Endothelial cell (in vitro differentiated cells): ENCODE measurements around the gene DHRS1. TPM values are rescaled to one million over a fixed set of nuclear protein-coding genes. Genes with fewer than 3 reads are reported as not detected.

Experiments used
- DNase-seq: peaks from one replicate; pipeline ENCODE4 v3.0.0; 2021; ENCODE audit warnings: low spot score
- H3K27ac Mint-ChIP-seq: one replicate; pipeline ENCODE4 v1.8.0; 2021; ENCODE audit warnings: mixed read lengths, inconsistent platforms; ENCODE audit not compliant: unreplicated experiment
- H3K27me3 Mint-ChIP-seq: one replicate; pipeline ENCODE4 v1.8.0; 2021; ENCODE audit warnings: mild to moderate bottlenecking, moderate library complexity, mixed read lengths, inconsistent platforms; ENCODE audit not compliant: unreplicated experiment
- H3K36me3 Mint-ChIP-seq: one replicate; pipeline ENCODE4 v1.8.0; 2021; ENCODE audit warnings: mild to moderate bottlenecking, low read depth, mixed read lengths, inconsistent platforms; ENCODE audit not compliant: unreplicated experiment
- H3K4me1 Mint-ChIP-seq: one replicate; pipeline ENCODE4 v1.8.0; 2021; ENCODE audit warnings: mild to moderate bottlenecking, mixed read lengths, inconsistent platforms; ENCODE audit not compliant: unreplicated experiment
- H3K4me3 Mint-ChIP-seq: one replicate; pipeline ENCODE4 v1.8.0; 2021; ENCODE audit warnings: mild to moderate bottlenecking, mixed read lengths, inconsistent platforms; ENCODE audit not compliant: unreplicated experiment
- H3K9me3 Mint-ChIP-seq: one replicate; pipeline ENCODE4 v1.8.0; 2021; ENCODE audit warnings: mixed read lengths, inconsistent platforms; ENCODE audit not compliant: unreplicated experiment
- total RNA-seq: library from RNA; stranded (reverse); fragmentation: NEBNext Ultra II Directional; extraction: Animal tissue kit (Norgen Biotek cat#: 25700); gene quantifications from one replicate; pipeline ENCODE4 v1.2.1, GENCODE V29; 2021; ENCODE audit not compliant: unreplicated experiment
- TF ChIP-seq, protein P1 (sequence below): fragments of 200-600 bp; sonication (generic); IDR thresholded peaks from one replicate; pipeline ENCODE4 v1.5.0; 2021; ENCODE audit warnings: antibody characterized with exemption; ENCODE audit not compliant: unreplicated experiment

DHRS1 gene
- total RNA-seq, 1 donor from 2014 or later = 17.7 TPM

DNA sequence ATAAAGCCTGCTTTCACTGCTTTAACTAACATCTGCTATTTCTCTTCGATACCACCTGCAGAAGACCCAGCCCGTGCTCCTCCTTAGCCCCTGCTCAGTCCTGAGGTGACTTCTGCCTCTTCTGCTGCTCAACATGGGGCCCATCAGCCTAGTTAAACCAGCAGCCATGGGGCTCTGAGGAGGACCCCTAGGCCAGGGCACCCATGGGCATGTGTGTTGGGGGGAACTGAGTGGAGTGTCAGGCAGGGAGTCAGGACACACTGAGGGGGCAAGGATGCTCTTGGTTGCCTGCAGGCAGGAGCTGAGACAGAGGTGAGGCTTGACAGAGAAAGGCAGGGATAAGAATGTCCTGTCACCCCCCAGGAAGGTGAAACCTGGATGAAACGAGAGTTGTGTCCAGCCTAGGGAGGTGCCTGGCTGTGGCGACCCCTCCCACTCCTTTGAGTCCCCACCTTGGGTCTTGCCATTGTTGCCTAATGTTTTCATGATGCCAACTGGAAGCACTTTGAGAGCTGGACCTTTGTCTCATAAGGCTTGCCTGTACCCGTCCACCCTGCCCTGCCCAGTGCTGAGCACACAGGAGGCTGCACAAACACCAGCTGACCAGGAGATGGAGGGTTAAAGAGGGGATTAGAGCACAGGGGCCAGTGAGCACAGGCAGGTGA lies 15.7 kb downstream of the DHRS1 start:
- no peak overlapping the region for H3K4me3 Mint-ChIP-seq
- H3K27ac Mint-ChIP-seq = no peak overlapping the region
- TF ChIP-seq, protein P1, sequence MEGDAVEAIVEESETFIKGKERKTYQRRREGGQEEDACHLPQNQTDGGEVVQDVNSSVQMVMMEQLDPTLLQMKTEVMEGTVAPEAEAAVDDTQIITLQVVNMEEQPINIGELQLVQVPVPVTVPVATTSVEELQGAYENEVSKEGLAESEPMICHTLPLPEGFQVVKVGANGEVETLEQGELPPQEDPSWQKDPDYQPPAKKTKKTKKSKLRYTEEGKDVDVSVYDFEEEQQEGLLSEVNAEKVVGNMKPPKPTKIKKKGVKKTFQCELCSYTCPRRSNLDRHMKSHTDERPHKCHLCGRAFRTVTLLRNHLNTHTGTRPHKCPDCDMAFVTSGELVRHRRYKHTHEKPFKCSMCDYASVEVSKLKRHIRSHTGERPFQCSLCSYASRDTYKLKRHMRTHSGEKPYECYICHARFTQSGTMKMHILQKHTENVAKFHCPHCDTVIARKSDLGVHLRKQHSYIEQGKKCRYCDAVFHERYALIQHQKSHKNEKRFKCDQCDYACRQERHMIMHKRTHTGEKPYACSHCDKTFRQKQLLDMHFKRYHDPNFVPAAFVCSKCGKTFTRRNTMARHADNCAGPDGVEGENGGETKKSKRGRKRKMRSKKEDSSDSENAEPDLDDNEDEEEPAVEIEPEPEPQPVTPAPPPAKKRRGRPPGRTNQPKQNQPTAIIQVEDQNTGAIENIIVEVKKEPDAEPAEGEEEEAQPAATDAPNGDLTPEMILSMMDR = no peak

DNA sequence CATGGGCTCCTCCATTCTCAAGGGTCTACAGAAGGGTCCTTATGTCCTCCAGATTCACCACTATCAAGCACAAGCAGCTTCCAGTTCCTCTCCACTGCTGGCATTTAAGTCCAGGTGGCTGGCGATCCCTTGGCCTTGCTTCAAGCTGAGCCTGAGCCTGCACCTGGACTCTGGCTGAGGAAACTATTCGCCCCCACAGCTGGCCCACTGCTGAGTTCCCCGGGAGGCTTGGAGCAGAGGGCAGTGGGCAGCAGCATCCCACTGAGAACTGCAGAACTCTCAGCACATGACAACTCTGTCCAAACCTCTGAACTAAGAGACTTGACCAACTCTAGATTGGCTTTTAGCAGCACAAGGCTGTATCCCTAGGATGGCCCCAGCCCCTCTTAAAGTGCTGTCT lies 16.8 kb downstream of the DHRS1 start:
- Mint-ChIP-seq H3K4me3 (no peak overlapping the region), H3K4me1 (peaks cover 6% of the 10 kb centered on the region), H3K9me3 (no peaks in the 10 kb centered on the region), H3K36me3 (peaks cover 3% of the 10 kb centered on the region), H3K27me3 (peaks cover 19% of the 10 kb centered on the region), H3K27ac (no peak overlapping the region)
- TF ChIP-seq, protein P1 = no peak
- no peak for DNase-seq

More for the DNA sequence above, 15.7 kb downstream of the DHRS1 start:
- Mint-ChIP-seq H3K36me3 (peaks cover 3% of the 10 kb centered on the region), H3K4me1 (no peaks in the 10 kb centered on the region), H3K27me3 (peaks cover 18% of the 10 kb centered on the region), H3K9me3 (no peaks in the 10 kb centered on the region)
- DNase-seq = no peak

DNA sequence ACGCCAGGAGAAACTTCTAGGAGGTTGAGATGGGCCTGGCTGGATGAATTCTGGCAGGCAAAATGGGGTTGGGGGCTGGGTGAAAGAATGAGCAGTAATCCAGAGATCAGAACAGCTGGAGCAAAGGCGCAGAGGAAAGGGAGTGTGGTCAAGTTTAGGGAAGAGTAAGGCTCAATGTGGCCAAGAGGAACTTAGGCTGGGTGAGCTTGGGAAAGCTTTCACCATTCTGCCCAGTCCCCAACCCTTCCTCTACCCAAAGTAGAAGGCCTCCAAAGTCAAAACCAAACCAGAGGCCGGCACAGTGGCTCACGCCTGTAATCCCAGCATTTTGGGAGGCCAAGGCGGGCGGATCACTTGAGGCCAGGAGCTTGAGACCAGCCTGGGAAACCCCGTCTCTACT lies 17.9 kb downstream of the DHRS1 start:
- Mint-ChIP-seq H3K9me3 (no peaks in the 10 kb centered on the region), H3K4me1 (peaks cover 8% of the 10 kb centered on the region), H3K27ac (no peak overlapping the region), H3K4me3 (no peak overlapping the region), H3K36me3 (no peaks in the 10 kb centered on the region), H3K27me3 (peaks cover 17% of the 10 kb centered on the region)
- DNase-seq = no peak
- TF ChIP-seq, protein P1 = no peak

DNA sequence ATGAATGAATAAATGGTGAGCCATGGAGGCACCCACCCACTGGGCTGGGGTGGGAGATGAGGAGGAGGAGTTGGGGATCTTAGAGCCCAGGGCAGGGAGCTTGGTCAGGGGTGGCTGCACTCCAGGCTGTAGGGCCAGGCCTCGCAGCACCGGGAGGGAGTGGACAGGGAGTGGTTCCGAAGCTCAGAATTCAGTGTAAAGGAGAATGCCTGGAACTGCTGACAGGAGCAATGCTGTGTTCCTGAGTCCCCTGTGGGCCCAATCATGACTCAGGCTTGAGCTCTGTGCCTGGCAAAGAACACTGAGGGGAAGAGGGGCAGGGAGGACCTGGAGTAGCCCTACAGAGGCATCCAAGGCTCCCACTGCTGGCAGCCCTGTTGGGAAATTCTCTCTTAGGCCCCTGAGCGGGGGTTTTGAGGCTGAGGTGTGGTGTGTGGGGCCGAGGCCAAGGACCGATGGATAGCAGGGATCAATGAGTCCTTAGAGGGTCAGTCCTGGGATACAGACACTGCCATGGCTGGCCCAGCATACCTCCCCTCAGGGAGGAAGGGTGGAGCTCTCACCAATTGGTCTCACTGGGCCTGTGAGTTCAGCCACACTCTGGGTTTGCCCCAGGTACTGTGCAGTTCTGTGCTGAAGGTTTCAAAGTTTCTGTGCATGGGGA lies 18.7 kb downstream of the DHRS1 start:
- Mint-ChIP-seq H3K4me3 (no peak overlapping the region), H3K36me3 (no peaks in the 10 kb centered on the region), H3K27me3 (peaks cover 13% of the 10 kb centered on the region), H3K4me1 (peaks cover 8% of the 10 kb centered on the region), H3K9me3 (no peaks in the 10 kb centered on the region), H3K27ac (no peak overlapping the region)
- TF ChIP-seq, protein P1 = no peak
- no peak for DNase-seq
